HG03520 (cell line): ENCODE data around the gene ACKR2.

Source experiments
- ATAC-seq: cut with Tn5 transposase; IDR thresholded peaks from one replicate; pipeline ENCODE4 v1.9.1; 2021; ENCODE audit warnings: mild to moderate bottlenecking, moderate library complexity; ENCODE audit not compliant: unreplicated experiment

Gene ACKR2

DNA sequence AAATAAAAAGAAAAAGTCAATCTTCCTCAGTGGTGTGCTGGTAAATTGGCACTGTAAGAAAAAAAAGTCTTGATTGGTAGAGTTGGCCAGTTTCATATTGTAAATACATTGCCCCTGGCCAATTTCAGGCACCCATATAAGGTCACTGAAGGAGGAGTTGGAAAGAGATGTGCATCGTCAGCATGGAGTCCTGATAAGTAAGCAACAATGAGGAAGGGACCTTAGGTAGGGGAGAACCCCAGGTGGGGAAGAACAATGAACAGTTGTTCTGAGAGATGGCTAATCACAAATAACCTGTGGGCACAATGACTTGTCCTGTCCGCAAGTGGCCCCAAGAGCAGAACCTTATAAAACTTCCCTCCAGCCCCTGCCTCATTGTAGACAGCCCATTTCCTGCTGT lies 75.1 kb downstream of the ACKR2 start:
- ATAC-seq = no peak

DNA sequence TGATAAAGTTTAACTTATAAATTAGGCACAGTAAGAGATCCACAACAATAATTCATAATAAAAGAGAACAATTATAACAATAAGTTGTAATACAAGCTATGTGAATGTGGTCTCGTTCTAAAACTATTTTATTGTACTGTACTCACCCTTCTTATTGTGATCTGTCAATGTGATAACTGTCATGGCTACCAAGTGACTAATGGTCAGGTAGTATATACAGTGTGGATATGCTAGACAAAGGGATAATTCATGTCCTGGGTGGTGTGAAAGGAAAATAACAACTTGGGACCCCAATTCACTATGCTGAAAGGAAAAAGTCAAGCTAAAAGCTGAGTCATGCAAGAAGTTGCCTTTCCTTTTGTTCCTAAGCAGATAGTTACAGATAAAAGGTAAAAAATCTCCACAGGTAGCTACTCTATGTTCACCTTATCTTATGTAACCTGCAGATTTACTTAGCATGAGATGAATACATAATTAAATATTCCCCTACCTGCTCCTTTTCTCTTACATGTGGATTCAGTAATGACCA lies 77.1 kb downstream of the ACKR2 start:
- ATAC-seq = no peak

DNA sequence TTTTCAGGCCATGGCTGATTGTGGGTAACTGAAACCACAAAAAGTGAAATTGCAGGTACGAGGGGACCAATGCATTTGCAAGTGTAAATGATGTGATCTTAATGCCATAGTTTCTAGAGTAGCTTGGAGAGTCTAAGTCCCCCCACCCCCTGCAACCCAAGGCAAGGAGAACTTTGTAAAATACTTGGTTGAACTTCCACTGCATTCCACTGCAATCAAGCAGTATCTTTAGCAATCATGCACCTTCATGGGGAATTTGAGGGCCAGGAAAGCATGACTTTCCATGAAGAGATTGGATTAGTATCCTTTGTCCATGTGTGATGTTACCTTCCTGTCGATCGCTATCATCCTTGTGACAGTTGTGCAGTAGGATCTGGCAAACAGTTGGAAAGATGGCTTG lies 77.8 kb downstream of the ACKR2 start:
- ATAC-seq = no peak

DNA sequence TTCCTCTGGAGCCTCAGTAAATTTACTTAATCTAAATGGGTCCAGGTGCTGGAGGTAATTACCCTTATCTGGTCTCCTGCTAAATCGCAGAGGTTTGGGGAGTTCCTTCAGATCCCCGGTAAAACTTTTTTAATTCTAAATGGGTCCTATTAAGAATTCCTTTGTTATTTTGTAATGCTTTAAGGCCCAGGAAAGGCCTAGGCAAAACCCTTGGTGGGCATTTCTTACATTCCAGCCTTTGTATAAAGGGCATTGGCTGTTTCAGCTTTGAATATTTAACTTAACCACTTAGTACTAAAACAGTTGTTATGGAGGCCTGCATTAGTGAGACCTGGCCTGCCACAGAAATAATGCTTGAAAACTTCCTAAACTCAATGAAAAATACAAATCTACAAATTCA lies 81.8 kb downstream of the ACKR2 start:
- no peak for ATAC-seq

DNA sequence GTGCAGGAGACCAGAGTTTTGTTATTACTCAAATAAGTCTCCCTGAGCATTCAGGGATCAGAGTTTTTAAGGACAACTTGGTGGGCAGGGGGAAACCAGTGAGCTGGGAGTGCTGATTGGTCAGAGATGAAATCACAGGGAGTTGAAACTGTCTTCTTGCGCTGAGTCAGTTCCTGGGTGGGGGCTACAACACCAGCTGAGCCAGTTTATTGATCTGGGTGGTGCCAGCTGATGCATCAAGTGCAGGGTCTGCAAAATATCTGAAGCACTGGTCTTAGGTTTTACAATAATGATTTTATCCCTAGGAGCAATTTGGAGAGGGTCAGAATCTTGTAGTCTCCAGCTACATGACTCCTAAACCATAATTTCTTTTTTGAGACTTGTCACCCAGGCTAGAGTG lies 82.9 kb downstream of the ACKR2 start:
- no peak for ATAC-seq

DNA sequence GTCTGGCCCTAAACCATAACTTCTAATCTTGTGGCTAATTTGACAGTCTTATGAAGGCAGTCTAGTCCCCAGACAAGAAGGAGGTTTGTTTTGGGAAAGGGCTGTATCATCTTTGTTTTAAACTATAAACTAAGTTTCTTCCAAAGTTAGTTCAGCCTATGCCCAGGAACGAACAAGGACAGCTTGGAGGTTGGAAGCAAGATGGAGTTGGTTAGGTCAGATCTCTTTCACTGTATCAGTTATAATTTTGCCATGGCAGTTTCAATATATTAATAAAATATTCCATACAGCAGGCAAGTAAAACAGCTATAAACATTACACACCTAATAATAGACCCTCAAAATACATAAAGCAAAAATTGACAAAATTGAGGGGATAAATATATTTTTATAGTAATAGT lies 83.6 kb downstream of the ACKR2 start:
- ATAC-seq = no peak

DNA sequence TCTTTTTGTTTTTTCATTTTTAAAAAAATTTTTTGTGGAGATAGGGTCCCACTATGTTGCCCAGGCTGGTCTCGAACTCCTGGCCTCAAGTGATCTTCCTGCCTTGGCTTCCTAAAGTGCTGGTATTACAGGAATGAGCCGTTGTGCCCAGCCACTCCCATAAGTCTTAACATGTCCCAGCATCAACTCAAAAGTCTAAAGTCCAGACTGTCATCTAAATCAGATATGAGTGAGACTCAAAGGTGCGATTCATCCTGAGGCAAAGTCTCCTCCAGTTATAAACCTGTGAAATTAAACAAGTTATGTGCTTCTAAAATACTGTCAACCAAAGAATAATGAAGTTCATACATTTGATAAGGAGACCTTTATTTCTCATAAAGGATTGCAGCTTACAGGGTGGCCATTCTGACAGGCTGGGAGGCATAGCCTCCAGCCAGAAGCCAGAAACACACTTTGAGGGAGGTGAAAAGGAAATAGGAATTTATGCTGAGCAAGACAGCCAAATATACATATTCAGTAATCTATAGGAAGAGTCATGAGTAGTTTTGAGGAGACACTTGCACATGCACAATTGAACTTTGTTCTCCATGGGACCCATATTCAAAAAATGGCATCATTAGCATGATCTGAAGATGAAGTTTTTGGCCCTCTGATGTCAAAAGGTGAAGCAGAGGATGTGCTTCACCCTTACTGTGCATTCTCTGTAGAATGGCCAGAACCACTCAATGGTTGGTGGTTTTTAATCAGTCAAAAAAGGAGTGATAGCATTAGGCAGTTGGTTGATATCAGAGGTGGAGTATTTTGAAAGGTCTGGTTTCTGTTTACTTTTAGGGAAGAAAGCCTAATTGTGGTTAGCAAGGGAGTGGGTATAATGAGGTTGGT lies 85.7 kb downstream of the ACKR2 start:
- ATAC-seq = no peak

DNA sequence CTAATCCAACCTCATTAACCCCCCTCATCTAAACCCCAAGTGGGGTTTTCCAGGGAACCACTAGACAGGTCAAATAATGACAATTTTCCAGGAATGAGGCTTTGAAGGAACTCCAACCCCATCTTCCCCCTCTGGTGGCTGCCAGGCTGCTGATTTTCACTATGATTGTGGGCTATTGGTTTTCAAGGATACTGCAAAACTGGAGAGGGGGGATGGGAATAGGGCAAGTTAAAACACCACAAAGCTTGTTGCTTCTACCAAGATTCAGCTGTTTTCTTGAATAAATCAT lies 86.3 kb downstream of the ACKR2 start:
- ATAC-seq = no peak

DNA sequence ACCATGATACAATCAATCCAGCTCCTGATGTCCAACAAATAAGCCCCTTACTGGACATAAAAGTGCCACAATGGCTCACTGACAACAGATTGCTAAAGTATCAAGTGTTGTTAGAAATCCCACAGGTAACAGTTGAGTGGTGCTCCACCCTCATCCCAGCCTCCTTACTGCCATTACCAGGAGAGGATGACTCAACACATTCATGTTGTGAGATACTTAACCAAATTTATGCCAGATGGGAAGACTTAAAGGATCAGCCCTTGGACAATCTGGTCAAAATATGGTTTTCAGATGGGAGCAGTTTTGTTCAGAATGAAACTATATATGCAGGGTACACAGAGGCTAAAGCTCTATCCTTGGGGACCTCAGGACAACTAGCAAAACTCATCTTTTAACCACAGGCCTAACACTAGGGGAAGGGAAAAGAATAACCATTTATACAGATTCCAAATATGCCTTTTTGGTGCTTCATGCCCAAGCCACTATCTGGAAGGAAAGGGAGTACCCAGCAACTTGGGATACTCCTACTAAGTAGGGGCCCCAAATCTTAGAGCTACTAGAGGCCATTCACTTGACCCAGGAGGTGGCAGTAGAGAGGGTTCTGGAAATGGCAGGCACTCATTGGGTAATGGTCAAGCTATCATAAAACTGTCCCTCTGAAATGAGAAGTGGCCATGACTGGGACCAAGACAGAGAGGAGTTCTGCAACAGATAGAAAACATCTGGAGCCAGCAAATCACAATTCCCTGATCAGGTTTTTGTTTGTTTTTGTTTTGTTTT lies 89.8 kb downstream of the ACKR2 start:
- no peak for ATAC-seq

DNA sequence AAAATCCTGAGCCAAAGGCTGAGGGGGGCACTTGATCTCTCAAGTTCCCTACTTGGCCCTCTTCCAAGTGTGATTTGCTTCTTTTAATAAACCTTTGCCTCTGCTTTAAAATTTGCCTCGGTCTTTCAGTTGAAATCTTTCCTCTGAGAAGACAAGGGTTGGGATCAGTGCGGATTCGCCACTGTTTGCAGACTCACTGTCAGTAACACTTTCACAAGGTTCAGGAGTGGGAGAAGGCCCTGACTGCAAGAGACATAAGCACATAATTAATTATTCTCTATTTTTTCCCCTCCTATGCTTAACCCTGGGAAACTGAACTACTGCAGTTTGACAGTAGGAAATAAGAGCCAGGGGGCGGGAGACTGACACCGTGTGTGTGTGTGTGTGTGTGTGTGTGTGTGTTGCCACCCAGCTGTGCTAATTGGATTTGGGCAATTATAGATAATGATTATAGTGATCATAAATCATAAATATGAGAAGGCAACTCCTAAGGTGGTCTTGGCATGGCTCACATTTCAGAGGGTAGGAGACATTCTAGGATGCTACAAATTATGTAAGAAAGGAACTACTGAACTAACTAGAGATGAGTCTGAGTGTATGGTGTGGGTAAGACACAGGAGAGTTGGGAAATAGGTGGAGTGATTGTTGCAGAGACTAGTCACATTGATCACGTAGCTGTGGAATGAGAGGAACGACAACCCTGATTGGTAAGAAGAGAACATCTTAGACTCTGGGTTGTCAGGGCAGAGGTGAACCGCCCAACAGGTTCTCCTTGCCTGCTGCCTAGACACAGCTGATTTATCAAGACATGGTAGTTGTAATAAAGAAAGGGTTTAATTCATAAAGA lies 91.2 kb downstream of the ACKR2 start:
- ATAC-seq = no peak

DNA sequence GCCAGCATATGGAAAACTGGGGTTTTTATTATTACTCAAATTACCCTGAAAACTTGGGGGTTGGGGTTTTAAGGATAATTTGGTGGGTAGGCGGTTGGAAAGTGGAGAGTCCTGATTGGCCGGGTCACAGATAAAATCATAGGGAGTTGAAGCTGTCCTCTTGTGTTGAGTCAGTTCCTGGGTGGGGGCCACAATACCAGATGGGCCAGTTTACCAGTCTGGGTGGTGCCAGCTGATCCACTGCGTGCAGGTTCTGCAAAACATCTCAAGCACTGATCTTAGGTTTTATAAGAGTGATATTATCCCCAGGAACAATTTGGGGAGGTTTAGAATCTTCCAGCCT lies 91.8 kb downstream of the ACKR2 start:
- no peak for ATAC-seq

DNA sequence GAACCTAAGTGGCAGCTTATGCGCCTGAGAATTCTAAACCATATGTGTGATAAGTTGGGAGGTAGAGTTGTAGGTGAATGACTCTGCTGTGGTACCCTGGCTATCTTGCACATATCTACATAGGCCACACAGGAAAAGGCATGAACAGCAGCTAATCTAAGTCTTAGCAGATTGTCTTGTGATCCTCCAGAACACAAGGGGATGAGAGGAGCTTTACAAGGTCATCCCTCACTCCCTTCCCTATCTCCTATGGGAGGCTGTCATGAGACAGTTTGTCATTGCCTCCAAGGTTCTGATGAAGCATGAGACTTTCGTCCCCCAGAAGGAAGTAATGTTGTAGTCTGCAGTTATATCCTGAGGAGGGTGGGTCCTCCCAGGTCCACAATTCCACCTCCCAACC lies 93.0 kb downstream of the ACKR2 start:
- no peak for ATAC-seq

DNA sequence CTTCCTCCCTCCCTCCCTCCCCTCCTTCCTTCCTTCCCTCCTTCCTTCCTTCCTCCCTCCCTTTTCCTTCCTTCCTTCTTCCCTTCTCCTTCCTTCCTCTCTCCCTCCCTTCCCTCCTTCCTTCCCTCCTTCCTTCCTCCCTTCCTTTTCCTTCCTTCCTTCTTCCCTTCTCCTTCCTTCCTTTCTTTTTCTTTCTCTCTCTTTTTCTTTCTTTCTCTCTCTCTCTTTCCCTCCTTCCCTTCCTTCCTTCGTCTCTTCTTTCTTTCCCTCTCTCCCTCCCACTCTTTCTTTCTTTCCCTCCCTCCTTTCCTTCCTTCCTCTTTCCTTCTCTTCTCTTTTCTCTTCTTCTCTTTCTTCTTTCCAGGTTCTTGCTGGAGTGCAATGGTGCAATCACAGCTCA lies 94.8 kb downstream of the ACKR2 start:
- ATAC-seq = no peak

DNA sequence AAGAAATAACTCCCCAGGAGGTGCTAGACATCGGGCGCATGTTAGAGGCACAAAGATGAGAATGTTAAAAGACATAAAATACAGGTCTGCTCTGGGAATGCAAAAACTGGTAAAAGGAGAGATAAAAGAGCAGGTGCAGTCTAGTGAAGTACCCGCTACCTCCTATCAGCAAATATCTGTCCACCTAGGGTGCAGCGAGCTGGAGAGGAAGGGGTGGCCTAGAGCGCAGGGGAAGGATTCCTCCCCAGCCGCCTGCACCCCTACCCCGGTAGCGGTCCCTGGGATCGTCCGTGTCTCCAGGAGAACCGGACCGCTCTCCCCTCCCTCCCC lies 96.5 kb downstream of the ACKR2 start:
- no peak for ATAC-seq

DNA sequence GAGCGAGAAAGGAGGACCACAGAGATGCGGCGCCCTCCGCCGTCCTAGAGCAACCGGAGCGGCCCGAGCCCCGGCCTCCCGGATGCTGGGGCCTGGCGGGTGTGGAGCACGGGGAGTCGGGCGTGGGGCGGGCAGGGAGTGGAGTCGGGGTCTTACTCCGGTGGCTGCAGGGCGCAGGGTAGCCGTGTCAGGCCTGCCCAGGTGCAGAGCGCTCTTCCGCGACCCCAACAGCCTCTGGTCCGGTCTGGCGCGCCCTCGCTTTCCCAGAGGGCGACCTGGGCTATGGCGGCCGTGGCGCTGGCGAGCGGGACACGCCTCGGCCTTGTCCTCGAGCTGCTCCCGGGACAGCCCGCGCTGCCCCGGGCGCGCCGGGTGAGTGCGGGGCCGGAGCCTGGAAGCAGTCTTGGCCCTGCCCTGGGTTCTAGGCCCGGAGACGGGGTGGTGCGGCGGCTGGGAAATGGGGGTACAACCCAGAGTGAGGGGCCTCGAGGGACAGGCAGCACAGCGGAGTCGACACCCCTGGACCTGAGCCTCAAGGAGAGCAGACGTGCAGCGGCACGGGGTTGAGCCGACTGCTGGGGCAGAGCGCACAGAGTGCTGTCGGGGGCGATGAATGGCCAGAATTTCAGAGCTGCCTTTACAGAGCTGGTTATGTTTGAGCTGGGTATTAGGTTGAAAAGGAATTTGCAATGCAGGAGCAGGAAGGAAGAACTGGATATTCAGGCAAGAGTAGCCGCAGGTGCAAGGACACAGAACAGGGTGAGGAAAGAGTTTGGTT lies 97.0 kb downstream of the ACKR2 start, which contains the start of gene ZNF662:
TSS of gene ZNF662 (plus strand) at position 73 of the 778 bp plus-strand sequence. CDS start 1,973 bp downstream, outside the sequence.
- ATAC-seq = no peak

DNA sequence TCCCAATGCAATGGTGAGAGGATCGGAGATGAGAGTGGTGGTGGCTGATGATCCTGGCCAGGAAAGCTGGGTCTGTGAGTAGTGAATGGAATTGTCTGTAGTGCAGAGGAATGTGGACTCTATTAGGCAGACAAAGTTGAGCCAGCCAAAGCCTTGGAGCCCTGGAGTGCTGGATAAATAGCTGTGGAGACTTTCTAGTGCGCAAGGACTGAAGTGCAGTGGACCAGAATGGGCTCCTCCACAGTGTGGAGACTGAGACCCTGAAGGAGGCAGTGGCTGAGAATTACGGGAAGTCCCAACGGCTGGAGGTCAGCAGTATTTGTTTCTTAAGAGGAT lies 97.6 kb downstream of the ACKR2 start:
- ATAC-seq = no peak

DNA sequence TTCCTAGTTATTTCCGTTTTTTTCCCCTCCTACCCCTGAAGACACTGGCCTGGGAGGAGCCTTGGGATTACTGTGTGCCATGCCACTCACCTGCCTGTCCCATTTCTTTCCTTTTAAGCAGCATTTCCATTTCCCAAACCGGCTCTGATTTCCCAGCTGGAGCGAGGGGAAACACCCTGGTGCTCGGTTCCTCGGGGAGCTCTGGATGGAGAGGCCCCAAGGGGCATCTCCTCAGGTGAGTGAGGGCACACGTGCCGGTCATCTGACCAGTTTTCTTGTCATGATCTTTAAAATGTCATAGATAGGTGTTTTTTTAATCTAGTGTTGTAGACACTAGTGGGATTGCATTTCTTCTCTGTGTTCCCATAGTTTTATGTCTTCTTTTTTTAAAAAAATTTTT lies 99.4 kb downstream of the ACKR2 start:
- ATAC-seq = no peak

DNA sequence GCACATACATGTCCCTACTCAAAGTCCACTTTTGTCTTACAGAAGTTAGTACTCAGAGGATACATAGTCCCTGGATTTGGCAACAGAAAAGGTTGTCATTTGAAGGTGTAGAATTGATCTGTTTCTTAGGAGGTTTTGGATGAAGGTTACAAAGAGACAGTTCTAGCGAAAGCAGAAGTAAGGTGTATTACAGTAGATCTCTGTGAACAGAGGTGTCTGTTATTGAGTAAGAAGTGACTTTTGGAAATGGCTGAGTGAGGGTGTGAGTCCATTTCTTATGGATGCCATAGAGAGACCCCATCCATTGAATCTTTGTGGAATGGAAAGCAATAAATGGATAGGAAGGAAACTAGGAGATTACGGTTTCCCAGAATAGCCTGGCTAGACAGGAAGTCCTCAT lies 102.3 kb downstream of the ACKR2 start:
- ATAC-seq = no peak

DNA sequence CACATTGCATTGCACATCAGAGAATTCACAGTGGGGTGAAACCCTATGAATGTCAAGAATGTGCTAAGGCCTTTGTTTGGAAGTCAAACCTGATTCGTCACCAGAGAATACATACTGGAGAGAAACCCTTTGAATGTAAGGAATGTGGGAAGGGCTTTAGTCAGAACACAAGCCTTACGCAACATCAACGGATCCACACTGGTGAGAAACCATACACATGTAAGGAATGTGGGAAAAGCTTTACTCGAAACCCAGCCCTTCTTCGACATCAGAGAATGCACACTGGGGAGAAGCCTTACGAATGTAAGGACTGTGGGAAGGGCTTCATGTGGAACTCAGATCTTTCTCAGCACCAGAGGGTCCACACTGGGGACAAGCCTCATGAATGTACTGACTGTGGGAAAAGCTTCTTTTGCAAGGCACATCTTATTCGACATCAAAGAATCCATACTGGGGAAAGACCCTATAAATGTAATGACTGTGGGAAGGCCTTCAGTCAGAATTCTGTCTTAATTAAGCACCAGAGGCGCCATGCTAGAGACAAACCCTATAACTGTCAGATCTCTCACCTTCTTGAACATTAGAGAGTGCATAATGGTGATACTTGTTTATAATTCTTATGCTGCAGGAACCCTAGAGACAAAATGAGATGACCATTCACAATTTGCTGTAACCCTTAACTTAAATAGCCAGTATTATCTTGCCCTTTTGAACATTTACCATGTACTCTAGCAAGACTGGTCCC lies 105.7 kb downstream of the ACKR2 start:
- no peak for ATAC-seq
